ENCODE results near the gene CDC25A.
"Not testable (repeated sequence)": the region's sequence is repeated elsewhere in the genome, so short reads cannot be mapped to it uniquely, and the experiment has no call there.

CDC25A gene

DNA sequence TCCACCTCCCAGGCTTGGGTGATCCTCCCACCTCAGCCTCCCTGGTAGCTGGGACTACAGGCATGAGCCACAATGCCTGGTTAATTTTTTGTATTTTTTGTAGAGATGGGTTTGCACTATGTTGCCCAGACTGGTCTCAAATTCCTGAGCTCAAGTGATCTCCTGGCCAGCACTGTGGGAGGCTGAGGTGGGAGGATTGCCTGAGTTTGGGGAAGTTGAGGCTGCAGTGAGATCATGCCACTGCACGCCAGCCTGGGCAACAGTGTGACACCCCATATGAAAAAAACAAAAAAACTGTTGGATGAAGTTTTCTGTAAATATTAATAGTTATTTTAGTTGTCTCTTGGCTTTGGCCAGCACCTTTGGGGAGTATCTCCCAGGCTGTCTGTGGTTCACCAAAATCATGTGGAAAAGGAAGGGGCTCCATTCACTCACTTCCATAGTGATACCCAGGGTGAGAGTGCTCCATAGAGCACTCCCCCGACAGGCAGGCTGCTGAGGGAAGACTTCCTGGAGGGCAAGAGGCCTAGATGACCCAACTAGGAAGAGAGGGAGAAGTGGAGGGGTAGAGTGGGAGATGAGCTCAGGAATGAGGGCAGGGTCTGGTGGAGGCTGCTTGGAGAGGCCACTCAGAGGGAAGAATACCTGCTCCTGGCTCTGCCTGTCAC lies 47.1 kb downstream of the CDC25A start:
- DNase-seq, result no peak

DNA sequence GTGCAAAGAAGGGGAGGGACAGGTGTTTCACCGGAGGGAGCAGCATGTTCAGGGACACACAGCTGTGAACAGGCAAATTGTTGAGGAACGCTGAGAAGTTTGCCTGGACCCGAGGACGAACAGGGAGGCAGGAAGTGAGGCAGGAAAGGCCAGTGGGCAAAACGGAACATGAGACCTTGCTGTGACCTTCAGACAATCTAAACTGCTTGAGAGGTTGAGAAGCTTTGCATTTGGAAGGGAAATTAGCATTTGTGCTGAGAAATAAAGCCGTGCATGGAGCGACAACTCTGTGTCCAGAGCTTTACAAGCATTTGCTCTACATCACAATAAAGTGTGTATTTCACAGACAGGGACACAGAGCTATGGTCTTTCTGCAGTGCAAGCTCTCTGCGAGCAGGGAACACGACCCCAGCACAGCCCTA lies 47.9 kb downstream of the CDC25A start:
- DNase-seq, result no peak

- DNase-seq, result no peak
These were observed 50.7 kb downstream of the CDC25A start for GRCh38 chr3:48137425-48137999.

DNA sequence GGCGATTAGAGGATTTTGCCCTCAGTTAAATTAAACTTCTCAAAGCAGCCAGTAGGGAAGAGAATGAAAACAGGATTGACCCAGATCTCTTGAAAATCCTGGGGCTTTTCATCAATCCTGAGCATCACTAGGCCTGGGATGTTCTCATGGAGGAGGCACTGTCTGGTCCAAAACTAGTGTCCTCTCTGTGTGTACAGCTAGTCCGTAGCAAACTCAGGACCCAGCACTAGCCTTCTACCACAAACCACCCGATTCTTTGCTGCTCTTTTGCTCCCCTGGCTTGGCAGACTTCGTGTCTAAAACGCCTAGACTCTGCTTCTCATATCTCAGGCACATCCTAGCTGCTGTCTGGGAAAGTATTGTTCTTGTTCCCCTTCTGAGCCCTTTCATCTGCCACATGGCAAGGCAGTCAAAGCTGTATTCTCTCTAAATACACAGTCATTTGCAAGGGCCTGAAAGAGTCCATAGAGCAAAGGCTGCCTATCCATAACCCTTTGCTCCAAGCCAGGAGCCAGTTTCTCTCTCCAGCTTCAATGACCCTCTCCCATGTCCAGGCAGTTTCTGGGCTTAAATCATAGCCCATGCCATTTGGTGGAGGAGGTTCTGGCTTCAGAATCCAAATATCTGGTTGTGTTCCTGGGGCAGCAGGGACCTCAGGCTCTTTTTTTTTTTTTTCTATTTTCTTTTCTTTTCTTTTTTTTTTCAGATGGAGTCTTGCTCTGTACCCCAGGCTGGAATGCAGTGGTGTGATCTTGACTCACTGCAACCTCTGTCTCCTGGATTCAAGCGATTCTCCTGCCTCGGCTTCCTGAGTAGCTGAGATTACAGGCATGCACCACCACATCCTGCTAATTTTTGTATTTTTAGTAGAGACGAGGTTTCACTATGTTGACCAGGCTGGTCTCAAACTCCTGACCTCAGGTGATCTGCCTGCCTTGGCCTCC lies 52.4 kb downstream of the CDC25A start:
- DNase-seq, result no peak

- DNase-seq, result no peak
These were observed 57.8 kb downstream of the CDC25A start for GRCh38 chr3:48130321-48130904.

DNA sequence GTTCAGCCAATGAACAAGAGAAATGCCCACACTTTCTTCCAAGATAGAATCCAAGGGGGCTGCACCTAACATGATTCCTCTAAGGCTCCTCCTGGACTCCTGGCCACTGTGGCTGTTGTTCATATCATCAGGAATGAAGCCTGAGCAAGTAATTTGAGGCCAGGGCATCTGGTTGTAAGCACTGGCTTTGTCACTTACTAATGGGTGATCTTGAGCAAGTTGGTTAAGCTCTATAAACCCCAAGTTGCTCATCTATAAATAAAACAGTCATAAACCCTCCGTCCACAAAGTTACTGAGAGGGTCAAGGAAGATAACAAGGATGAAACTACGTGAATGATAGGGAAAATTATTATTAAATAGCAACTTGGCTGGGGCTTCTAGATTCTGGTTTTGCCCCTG lies 58.3 kb downstream of the CDC25A start:
- no peak for DNase-seq

DNA sequence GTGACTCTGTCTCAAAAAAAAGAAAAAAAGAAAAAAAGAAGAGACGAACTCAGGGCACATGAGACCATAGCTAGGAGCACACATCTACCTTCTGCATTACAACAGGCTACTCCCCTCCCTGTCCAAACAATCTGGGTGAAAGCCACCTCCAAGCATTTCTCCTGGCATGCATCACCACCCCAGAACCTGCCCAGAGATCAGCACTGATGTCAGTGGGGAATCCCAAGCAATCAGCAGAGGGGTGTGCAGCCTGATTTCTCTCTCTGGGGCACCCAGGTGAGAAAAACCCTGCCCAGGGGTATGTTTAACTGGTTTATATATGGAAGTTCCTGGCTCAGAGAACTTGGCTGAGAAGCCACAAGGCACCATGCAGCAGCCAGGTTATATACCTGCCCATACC lies 59.4 kb downstream of the CDC25A start:
- no peak for DNase-seq

GRCh38 chr3:48125886-48126622 lies 62.2 kb downstream of the CDC25A start:
- DNase-seq, result no peak

- DNase-seq, result no peak
These were observed 63.1 kb downstream of the CDC25A start for GRCh38 chr3:48125013-48125705.

DNA sequence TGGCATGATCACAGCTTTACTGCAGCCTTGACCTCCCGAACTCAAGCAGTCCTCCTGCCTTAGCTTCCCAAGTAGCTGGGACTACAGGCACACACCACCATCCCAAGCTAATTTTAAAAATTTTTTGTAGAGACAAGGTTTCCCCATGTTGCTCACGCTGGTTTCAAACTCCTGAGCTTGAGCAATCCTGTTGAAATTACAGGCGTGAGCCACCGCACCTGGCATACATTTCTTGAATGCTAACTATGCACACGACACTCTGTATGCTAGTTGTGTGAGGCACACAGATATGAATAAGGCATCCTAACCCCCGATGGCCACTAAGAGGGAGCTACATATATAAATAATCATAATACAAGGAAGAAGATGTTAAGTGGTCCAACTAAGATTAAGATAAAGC lies 64.9 kb downstream of the CDC25A start:
- DNase-seq, result no peak

DNA sequence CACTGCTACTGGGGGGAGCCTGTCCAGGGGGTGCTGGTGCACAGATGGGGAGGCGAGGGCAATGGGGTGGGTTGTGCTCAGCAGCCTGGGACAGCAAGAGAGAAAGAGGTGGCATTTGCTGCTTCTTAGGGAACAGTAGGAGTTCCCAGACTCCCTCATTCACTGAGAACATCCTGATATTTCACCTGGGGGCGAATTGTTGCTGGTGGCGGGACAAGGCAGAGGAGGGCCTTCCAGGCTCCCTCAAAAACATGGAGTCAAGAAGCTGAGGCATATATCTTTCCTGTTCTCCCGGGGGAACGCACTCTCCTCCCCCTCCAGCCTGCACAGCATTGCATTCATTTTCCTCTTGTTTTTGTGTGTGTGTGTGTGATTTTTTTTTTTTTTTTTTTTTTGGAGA lies 65.7 kb downstream of the CDC25A start:
- DNase-seq, result no peak

- DNase-seq, result no peak
These were observed 68.0 kb downstream of the CDC25A start for GRCh38 chr3:48120223-48120622.

- no peak for DNase-seq
These were observed 68.6 kb downstream of the CDC25A start for GRCh38 chr3:48119505-48120193.

- DNase-seq, result no peak
These were observed 69.3 kb downstream of the CDC25A start for GRCh38 chr3:48118928-48119327.

DNA sequence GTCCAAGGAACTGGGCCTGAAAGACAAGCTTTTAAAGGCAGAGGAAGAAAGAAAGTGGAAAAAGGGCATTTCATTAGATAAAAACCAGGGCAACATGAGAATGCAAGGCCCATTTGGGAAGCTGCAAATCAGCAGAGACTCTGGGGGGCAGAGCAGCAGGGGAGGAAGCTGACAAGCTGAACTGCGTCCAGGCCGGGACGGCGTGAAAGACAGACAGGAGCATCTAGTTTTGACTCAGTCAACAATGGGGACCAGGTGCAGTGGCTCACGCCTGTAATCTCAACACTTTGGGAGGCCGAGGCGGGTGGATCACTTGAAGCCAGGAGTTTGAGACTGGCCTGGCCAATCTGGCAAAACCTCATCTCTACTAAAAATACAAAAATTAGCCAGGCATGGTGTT lies 69.9 kb downstream of the CDC25A start:
- no peak for DNase-seq

- DNase-seq, result no peak
These were observed 75.4 kb downstream of the CDC25A start for GRCh38 chr3:48112813-48113212.

DNA sequence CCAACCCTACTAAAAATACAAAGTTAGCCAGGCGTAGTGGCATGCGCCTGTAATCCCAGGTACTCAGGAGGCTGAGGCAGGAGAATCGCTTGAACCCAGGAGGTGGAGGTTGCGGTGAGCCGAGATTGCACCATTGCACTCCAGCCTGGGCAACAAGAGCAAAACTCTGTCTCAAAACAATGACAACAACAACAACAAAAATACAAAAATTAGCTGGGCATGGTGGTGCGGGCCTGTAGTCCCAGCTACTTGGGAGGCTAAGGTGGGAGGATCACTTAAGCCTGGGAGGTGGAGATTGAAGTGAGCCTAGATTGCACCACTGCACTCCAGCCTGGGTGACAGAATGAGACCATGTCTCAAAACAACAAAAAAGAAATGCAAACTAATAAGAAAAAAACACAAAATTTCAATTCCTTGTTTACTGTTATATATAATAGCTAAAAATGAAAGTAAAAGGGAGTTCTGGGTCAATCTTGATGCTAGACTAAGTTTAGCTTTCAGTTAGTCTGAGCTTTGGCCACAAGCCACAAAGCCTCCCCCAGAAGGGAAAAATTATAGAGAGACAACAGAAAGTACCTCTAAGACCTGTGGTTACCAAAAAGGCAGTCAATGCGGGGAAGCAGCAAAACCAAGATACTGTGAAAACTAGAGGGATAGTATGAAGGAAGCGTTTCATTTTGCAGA lies 76.0 kb downstream of the CDC25A start:
- not testable (repeated sequence) for DNase-seq

GRCh38 chr3:48110463-48110862 lies 77.8 kb downstream of the CDC25A start:
- DNase-seq, result no peak

DNA sequence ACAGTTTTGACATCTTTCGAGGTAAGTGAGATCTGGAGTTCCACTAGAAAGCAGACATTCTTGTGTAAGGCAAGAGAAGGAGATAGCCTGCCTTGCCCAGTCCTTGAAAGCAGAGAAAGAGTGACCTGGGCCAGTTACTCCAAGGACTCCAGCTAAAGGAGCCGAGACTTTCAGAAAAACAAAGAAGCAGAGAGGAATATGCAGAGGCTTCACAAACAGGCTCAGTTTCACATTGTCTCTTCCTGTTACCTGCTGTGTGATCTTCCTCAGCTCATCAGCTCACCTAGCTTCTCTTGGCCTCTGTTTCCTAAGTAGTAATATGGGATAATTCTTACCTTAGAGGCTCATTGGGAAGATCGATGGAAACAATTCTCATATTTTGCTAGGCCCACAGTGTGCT lies 81.0 kb downstream of the CDC25A start:
- DNase-seq, result no peak

Measured in NCI-H187 treated with DMSO at 0.1 percent for 48 hours (cell line).